Ramos (cell line): ENCODE measurements around the gene GPR143.
"Not testable (repeated sequence)": the region's sequence is repeated elsewhere in the genome, so short reads cannot be mapped to it uniquely, and the experiment has no call there.

ENCODE experiments used
- in situ Hi-C: fragments of 300-500 bp; cut with MboI; formaldehyde crosslinking; loops from one replicate; pipeline ENCODE4 v1.14.3; 2022; ENCODE audit warnings: low sequenced_read_pairs; ENCODE audit not compliant: unreplicated experiment

The GPR143 gene

GRCh38 chrX:9765737-9766097 is at the start of gene GPR143:
GPR143 (minus strand) TSS chrX:9765847; CDS start chrX:9765817, 30 bp downstream.
- in situ Hi-C loops: no loop called here

- in situ Hi-C loops: not testable (repeated sequence)
Observed at GRCh38 chrX:9811086-9811485, 45.4 kb upstream of the GPR143 start.

DNA sequence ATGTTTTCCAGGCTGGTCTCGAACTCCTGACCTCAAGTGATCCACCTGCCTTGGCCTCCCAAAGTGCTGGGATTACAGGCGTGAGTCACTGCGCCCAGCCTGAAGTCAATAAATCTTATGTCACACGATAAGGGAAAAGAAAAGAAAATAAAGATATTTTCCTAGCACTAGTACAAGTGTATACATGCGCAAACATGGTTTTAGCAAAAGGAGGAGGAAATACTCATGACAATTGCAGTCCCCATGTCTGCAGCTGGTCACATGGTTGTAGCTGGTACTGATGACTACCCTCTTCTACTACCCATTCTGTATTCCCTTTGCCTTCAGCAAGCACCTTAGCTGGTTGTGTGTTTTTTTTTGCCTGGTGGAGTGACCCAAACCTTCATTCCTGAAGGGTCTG is 44.2 kb upstream of the GPR143 start:
- in situ Hi-C loops: not testable (repeated sequence)

GRCh38 chrX:9807355-9808182 is 41.9 kb upstream of the GPR143 start:
- in situ Hi-C loops: no loop called here

DNA sequence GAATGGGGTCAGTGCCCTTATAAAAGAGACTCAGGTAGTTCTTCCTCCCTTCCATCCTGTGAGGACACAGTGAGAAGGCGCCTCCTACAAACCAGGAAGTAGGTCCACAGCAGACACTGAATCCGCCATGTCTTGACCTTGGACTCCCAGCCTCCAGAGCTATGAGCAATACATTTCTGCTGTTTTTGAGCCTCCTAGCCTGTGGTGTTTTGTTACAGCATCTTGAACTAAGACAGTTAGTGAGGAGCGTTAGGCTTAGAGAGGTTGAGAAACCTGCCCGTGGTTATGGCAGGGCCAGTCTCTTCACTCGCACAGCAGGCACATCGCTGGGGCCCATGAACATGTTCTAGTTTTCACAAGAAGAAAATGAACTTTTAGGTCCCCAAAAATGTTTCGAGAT is 40.3 kb upstream of the GPR143 start:
- in situ Hi-C loops: no loop called here

DNA sequence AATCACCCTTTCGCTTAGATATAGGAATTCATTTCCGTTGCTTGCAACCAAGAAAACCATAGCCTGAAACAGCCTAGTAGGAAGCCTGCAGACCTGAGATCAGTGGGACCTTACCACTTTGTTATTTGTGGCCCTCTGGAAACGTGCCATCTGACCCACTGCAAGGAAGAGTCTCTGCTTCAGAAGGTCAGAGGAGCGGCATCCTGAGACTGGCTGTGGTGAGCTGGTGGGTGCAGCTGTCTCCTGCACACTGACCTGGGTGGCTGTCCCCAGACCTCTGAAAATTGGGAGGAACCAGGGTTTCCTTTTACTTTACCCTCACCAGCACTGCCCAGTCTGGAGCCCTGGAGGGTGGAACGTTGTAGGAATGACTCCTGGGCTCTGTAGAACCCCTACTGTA is 38.8 kb upstream of the GPR143 start:
- in situ Hi-C loops: no loop called here

DNA sequence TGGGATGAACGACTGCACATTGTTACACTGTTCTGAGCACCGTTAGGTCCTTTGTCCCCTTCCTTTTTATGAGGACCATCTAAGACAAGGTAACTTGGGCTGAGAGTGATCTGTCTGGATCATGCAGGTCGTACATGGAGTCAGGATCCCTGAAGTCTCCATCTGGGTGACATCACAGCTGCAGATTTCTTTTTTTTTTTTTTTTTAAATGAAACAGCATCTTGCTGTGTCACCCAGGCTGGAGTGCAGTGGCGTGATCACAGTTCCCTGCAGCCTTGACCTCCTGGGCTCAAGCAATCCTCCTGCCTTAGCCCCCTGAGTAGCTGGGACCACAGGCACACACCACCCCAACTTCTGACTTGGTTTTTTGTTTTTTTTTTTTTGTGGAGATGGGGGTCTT is 37.1 kb upstream of the GPR143 start:
- in situ Hi-C loops: no loop called here

GRCh38 chrX:9797384-9798360 is 32.0 kb upstream of the GPR143 start:
- in situ Hi-C loops: no loop called here

DNA sequence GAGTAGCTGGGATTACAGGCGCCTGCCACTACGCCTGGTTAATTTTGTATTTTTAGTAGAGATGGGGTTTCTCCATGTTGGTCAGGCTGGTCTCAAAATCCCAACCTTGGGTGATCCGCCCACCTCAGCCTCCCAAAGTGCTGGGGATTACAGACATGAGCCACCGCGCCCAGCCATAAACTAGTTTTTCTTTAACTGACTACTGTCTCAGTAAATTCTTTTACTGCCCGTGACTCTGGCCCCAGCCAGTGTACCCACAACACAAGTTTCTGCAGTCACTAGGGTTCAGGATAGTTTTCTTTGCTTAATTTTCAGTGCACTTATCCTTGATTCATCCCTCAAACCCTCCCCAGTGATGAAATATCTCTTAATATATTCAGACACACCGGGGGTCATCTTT is 28.8 kb upstream of the GPR143 start:
- in situ Hi-C loops: no loop called here

DNA sequence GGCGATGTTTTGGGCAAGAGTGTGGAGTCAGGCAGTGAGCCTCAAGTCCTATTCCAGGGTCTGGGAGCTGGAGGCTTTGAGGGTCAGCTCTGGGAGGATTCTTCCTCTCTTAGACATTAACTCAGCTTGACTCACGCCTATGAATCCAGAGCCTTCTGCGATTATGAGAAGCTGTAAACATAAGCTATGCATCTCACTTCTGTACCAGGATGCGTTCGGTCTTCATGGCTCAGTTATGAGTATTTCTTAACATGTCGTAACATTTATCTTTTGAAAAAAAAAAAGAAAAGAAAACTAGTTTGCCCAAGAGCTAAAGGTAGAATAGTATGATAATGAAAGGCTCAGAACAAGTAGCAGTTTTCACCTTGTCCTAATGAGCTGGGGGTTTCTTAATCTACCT is 25.2 kb upstream of the GPR143 start:
- in situ Hi-C loops: no loop called here

- in situ Hi-C loops: no loop called here
Observed at GRCh38 chrX:9789555-9789954, 23.9 kb upstream of the GPR143 start.

GRCh38 chrX:9788911-9789310 is 23.3 kb upstream of the GPR143 start:
- in situ Hi-C loops: no loop called here

GRCh38 chrX:9786798-9787635 is 21.4 kb upstream of the GPR143 start:
- in situ Hi-C loops: no loop called here

DNA sequence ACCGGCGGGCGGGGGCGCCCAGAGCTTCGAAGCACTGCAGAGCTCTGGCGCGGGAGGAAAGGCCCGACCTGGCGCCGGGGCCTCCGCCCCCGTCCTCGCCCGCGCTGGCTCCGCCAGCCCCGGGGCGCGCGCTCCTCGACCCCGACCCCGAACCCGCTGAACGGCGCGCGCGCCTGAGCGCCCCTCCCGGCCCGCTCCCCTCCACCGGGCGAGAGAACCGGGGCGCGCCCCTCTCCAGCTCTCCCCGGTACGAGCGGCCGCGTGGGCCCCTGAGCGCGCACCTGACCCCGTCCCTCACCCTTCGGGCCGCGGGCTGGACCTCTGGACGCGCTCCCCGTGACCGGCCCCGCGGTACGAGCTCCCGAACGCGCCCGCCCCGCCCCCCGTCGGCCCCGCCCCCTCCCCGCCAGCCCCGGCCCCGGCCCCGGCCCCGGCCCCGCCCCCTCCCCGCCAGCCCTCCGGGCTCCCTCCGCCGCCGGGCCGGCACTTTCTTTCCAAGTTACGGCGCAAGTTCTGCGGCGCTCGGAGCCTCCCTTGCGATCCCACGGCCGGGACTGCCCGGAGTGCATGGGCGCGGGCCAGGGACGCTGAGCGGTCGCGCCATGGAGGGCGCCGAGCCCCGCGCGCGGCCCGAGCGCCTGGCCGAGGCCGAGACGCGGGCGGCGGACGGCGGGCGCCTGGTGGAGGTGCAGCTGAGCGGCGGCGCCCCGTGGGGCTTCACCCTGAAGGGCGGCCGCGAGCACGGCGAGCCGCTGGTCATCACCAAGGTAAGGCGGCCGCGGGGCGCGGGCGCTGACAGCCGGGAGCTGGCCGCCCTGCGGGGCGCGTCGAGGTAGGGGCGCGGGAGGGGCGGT is 20.5 kb upstream of the GPR143 start, which contains the start of gene SHROOM2:
SHROOM2 (plus strand) TSS at position 486 of the 854 bp plus-strand sequence; CDS start at position 603, 117 bp downstream.
- in situ Hi-C loops: no loop called here

- in situ Hi-C loops: no loop called here
Observed at GRCh38 chrX:9785254-9785943, 19.8 kb upstream of the GPR143 start.

GRCh38 chrX:9784332-9784731 is 18.7 kb upstream of the GPR143 start:
- in situ Hi-C loops: no loop called here

GRCh38 chrX:9781941-9782340 is 16.3 kb upstream of the GPR143 start:
- in situ Hi-C loops: no loop called here

- in situ Hi-C loops: no loop called here
Observed at GRCh38 chrX:9775930-9776329, 10.3 kb upstream of the GPR143 start.

- in situ Hi-C loops: no loop called here
Observed at GRCh38 chrX:9772943-9773342, 7.3 kb upstream of the GPR143 start.
